Activated CD4-positive, alpha-beta T cell treated with anti-CD3 and anti-CD28 coated beads for 24 hours (primary cell): ENCODE data around the gene GFRA1.

Experiments used
- DNase-seq, 2 donors: peaks; one replicate each; pipeline ENCODE4 v3.0.0-alpha.2; 2020; ENCODE audit warnings: low read depth in 2 of 2

Gene GFRA1

GRCh38 chr10:116029826-116030225, 243.2 kb downstream of the GFRA1 start:
- no peak for DNase-seq

- no peak for DNase-seq
Measured at GRCh38 chr10:116027355-116027754, 245.7 kb downstream of the GFRA1 start.

- no peak for DNase-seq
Measured at GRCh38 chr10:116026725-116027124, 246.3 kb downstream of the GFRA1 start.

GRCh38 chr10:116026315-116026714, 246.7 kb downstream of the GFRA1 start:
- DNase-seq, result no peak

- DNase-seq, result no peak
Measured at GRCh38 chr10:116024271-116024878, 248.6 kb downstream of the GFRA1 start.

GRCh38 chr10:116017405-116017804, 255.6 kb downstream of the GFRA1 start:
- no peak for DNase-seq

GRCh38 chr10:116015583-116016333, 257.2 kb downstream of the GFRA1 start:
- DNase-seq, result no peak

GRCh38 chr10:116014871-116015582, 258.0 kb downstream of the GFRA1 start:
- DNase-seq, result no peak

- DNase-seq, result no peak
Measured at GRCh38 chr10:116014326-116014725, 258.7 kb downstream of the GFRA1 start.

GRCh38 chr10:116011929-116012328, 261.1 kb downstream of the GFRA1 start:
- DNase-seq, result no peak

- no peak for DNase-seq
Measured at GRCh38 chr10:116007256-116007891, 265.6 kb downstream of the GFRA1 start.
